Measurements from ENCODE around the gene ZNF644. TPM values are rescaled to one million over a fixed set of nuclear protein-coding genes. Genes with fewer than 3 reads are reported as not detected.

ZNF644 gene
- total and polyA plus RNA-seq, 2 donors: 19.0 to 168 TPM

DNA sequence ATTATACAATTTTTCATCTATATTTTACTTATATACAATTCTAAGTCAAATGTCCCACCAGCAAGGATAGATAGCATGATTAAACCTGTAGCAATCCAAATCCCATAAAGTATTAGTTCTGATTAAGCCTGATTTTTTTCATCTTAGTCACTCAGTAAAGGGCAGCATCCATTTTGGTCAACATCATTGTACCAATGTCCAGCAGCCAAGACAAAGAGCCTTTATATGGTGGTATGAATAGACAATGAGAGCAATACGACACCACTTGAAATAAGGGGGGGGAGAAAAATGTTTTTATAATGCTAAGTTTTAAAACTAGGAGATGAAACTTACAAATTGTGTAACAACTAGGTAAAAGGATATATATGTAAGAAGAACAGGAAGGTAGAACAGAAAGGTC, 7.4 kb downstream of the ZNF644 start:
- WGBS: 80% methylated on average over 1 of the region's 1 CpG
- Histone ChIP-seq H3K4me3 (ENCODE audit: low read depth, low read length) (no peak overlapping the region), H3K27ac (ENCODE audit: low read depth) (no peak overlapping the region), H3K36me3 (ENCODE audit: insufficient read depth) (no peaks in the 10 kb centered on the region), H3K4me1 (ENCODE audit: insufficient read depth) (peaks cover 2% of the 10 kb centered on the region)
- no peak for DNase-seq (ENCODE audit: extremely low spot score)

DNA sequence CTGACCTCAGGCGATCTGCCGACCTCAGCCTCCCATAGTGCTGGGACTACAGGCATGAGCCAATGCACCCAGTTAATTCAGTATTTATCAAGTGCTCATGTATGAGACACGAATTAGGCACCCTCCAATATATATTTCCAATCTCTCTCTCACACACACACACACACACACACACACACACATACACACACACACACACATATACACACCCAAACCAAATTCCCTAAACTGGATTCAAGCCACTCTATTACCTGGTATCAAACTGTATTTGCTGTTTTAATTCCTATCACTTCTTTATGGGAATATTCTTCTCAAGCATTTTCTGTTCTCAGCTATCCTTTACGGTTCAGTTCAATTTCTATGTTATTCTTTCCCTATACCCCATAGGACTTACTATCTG, 8.5 kb downstream of the ZNF644 start:
- Histone ChIP-seq H3K36me3 (ENCODE audit: insufficient read depth) (no peaks in the 10 kb centered on the region), H3K4me3 (ENCODE audit: low read depth, low read length) (no peak overlapping the region), H3K4me1 (ENCODE audit: insufficient read depth) (peaks cover 5% of the 10 kb centered on the region), H3K27ac (ENCODE audit: low read depth) (no peak overlapping the region)
- no peak for DNase-seq (ENCODE audit: extremely low spot score)
- WGBS: 90% methylated on average over 4 of the region's 4 CpGs

DNA sequence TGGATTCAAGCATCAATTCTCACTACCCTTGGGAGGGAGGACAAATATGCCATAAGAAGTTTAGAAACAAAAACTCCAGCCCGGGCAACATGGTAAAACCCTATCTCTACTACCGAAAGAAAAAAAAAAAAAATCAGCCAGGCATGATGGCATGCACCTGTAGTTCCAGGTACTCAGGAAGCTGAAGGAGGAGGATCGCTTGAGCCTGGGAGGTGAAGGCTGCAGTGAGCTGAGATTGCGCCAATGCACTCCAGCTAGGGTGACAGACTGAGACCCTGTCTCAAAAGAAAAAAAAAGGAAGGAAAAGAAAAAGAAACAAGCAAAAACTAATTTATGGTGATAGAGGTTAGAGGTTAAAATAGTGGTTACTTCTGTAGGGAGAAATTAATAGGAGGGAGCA, 9.6 kb downstream of the ZNF644 start:
- Histone ChIP-seq H3K4me1 (ENCODE audit: insufficient read depth) (peaks cover 5% of the 10 kb centered on the region), H3K27ac (ENCODE audit: low read depth) (no peak overlapping the region), H3K4me3 (ENCODE audit: low read depth, low read length) (no peak overlapping the region), H3K36me3 (ENCODE audit: insufficient read depth) (no peaks in the 10 kb centered on the region)
- no peak for DNase-seq (ENCODE audit: extremely low spot score)
- WGBS: 78% methylated on average over 4 of the region's 4 CpGs

DNA sequence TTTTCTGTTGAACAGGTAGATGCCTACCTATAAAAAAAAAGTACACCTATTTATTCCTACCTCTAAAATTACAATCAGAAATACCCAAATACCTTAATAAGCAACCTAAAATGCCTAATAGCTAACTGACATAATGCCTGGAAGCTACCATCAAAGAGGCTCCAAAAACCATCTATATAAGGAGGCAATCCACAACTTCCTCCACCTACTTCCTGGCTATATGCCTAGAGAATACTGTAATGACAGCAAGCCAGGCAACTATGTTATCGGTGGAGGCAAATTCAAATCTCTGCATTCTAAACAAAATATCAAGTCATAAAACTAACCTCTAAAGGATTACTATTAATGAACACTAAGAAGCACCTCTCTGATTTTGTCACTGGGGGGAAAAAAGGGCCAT, 10.1 kb downstream of the ZNF644 start:
- 8% methylated on average over 1 of the region's 1 CpG for WGBS
- DNase-seq (ENCODE audit: extremely low spot score): no peak
- no peaks in the 10 kb centered on the region for H3K36me3 ChIP-seq (ENCODE audit: insufficient read depth)
- H3K27ac ChIP-seq (ENCODE audit: low read depth): peak overlapping the region; percentile 23
- H3K4me3 ChIP-seq (ENCODE audit: low read depth, low read length): no peak overlapping the region
- H3K4me1 ChIP-seq (ENCODE audit: insufficient read depth): peaks cover 5% of the 10 kb centered on the region

DNA sequence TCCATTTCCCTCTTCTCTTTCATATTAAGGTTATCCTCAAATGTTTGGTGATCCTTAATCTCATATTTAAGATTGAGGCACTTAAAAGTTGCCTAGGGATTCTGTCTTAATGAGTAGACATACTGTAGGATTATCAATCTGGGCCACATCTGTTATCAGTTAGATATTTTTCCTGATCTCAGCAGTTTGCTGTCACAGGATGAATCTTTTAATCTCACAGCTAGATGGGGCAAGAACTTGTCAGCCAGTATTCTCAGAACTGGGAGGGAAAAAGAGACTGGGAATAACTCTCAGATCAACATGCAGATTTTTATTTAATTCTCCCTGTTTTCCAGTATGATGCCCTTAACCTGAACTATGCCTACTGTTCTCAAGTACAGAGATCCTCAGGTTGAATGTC, 14.0 kb downstream of the ZNF644 start:
- H3K4me1 ChIP-seq (ENCODE audit: insufficient read depth): peaks cover 5% of the 10 kb centered on the region
- no peak overlapping the region for H3K27ac ChIP-seq (ENCODE audit: low read depth)
- H3K4me3 ChIP-seq (ENCODE audit: low read depth, low read length): no peak overlapping the region
- H3K36me3 ChIP-seq (ENCODE audit: insufficient read depth): no peaks in the 10 kb centered on the region
- no peak for DNase-seq (ENCODE audit: extremely low spot score)

DNA sequence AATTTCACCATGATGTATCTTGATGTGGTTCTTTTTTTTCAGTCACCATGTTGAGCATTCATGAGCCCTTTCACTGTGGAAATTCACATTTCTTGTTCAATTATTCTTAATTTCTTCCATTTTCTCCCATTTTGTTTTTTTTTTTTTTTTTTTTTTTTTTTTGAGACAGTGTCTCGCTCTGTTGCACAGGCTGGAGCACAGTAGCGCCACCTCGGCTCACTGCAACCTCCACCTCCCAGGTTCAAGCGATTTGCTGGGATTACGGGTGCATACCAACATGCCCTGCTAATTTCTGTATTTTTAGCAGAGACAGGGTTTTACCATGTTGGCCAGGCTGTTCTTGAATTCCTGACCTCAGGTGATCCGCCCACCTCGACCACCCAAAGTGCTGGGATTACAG, 14.7 kb downstream of the ZNF644 start:
- DNase-seq (ENCODE audit: extremely low spot score): no peak
- Histone ChIP-seq H3K4me1 (ENCODE audit: insufficient read depth) (peaks cover 5% of the 10 kb centered on the region), H3K4me3 (ENCODE audit: low read depth, low read length) (no peak overlapping the region), H3K27ac (ENCODE audit: low read depth) (no peak overlapping the region), H3K36me3 (ENCODE audit: insufficient read depth) (no peaks in the 10 kb centered on the region)
- 93% methylated on average over 7 of the region's 7 CpGs for WGBS

DNA sequence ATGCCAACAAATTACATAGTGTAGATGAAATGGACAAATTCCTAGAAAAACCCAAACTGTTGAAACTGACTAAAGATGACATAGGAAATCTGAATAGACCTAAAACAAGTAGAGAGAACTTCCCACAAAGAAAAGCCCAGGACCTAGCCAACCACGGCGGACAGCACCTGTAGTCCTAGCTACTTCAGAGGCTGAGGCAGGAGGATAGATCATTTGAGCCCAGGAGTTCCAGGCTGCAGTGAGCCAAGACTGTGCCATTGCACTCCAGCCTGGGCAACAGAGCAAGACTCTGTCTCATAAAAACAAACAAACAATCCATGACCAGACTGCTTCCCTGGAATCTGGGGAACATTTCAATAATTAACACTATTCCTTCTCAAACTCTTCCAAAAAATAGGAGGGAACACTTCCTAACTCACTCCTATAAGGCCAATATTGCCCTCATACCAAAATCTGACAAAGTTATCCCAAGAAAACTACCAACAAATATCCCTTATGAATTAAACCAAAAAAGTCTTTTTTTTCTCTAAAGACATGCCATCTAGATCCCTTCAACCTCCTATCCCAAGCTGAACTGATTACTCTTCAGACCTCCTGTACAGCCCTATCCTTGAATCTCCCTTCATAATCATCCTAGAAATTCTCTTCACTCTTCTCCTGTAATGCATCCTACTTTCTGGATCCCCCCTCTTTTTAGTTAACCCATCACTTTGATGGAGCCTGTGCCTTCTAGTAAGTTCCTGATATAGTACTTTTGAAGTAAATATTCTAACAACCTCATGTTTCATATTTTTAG, 15.5 kb downstream of the ZNF644 start:
- DNase-seq (ENCODE audit: extremely low spot score): no peak
- H3K4me1 ChIP-seq (ENCODE audit: insufficient read depth): peaks cover 3% of the 10 kb centered on the region
- no peaks in the 10 kb centered on the region for H3K36me3 ChIP-seq (ENCODE audit: insufficient read depth)
- no peak overlapping the region for H3K4me3 ChIP-seq (ENCODE audit: low read depth, low read length)
- no peak overlapping the region for H3K27ac ChIP-seq (ENCODE audit: low read depth)
- WGBS: 97% methylated on average over 2 of the region's 2 CpGs

DNA sequence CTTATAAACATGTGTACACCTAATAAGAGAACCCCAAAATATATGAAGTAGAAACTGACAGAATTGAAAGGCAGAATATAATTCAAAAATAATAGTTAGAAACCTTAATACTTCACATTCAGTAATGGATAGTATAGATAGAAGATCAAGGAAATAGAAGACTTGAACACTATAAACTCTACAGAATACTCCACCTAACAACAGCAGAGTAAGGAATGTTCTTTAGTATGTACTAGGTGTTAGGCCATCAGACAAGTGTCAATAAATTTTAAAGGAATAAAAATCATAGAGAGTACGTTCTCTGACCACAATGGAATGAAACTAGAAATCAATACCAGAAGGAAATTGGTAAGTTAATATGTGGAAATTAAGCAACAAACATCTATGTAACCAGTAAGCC, 16.6 kb downstream of the ZNF644 start:
- Histone ChIP-seq H3K36me3 (ENCODE audit: insufficient read depth) (no peaks in the 10 kb centered on the region), H3K4me1 (ENCODE audit: insufficient read depth) (peaks cover 3% of the 10 kb centered on the region), H3K4me3 (ENCODE audit: low read depth, low read length) (no peak overlapping the region), H3K27ac (ENCODE audit: low read depth) (no peak overlapping the region)
- 85% methylated on average over 1 of the region's 1 CpG for WGBS
- DNase-seq (ENCODE audit: extremely low spot score): no peak

DNA sequence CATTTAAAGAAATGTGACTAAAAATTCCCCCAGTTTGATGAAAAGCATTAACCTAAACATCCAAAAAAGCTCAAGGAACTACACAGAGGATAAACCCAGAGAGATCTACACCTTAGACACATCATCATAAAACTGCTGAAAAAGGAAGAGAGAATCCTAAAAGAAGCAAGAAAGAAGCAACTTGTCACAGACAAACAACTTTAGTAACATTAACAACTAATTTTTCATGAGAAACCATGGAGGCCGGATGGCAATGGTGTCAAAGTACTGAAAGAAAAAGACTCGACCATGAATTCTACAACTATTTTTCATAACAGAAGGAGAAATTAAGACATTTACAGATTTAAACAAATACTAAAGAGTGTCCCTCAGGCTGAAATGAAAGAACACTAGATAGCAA, 17.7 kb downstream of the ZNF644 start:
- Histone ChIP-seq H3K36me3 (ENCODE audit: insufficient read depth) (no peaks in the 10 kb centered on the region), H3K27ac (ENCODE audit: low read depth) (no peak overlapping the region), H3K4me1 (ENCODE audit: insufficient read depth) (peaks cover 3% of the 10 kb centered on the region), H3K4me3 (ENCODE audit: low read depth, low read length) (no peak overlapping the region)
- WGBS: 92% methylated on average over 2 of the region's 2 CpGs
- no peak for DNase-seq (ENCODE audit: extremely low spot score)

DNA sequence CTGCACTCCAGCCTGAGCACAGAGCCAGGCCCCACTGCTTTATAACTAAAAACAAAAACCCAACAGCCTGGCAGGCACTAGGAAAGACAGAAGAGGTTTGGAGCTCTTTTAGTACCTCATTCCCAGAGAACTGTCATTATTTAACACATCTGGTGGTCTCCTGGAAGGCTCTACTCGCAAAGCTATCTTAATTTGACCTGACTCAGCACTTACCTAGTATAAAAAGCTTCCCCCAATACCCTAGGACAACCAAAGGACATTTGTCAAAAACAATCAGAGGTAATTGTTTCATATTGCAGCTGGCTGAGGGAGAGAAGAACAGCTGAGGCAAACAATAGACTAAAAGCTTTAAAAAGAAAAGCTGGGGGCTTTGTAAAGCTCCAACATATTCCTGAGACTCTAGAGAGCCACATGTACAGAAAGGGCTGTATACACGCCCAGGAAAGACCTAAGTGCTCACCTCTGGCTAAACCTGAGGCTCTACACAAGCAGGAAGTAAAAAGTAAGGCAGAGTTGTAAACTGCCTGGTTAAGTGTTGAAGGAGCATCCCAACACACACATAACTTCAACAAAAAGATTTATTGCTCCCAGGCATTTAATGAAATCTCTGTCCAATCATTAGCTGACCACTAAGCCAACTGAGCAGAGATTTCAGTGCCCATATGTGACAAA, 25.0 kb downstream of the ZNF644 start:
- WGBS: 95% methylated on average over 2 of the region's 2 CpGs
- Histone ChIP-seq H3K4me3 (ENCODE audit: low read depth, low read length) (no peak overlapping the region), H3K27ac (ENCODE audit: low read depth) (no peak overlapping the region), H3K4me1 (ENCODE audit: insufficient read depth) (no peaks in the 10 kb centered on the region), H3K36me3 (ENCODE audit: insufficient read depth) (no peaks in the 10 kb centered on the region)
- no peak for DNase-seq (ENCODE audit: extremely low spot score)

DNA sequence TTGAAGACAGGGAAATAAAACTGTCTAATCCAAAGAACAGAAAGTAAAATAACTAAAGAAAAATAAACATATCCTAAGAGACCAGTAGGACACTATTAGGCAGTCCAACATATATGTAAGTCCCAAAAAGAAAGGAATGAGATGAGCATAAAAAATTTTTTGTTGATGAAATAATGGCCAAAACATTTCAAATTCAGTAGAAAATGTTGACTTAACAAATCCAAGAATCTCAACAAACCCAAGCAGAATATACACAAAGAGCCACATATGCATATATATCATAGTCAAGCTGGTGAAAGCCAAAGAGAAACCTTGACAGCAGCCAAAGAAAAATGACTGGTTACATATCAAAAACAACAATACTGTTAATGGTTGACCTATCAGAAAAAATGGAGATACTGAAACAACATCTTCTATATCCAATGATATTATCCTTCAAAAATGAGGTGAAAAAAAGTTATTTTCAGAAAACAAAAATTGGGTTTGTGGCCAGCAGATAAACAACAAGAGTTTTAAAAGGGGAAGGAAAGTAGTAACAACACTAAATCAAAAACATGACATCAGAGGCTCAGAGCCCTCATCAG, 26.4 kb downstream of the ZNF644 start:
- no peak overlapping the region for H3K27ac ChIP-seq (ENCODE audit: low read depth)
- no peak overlapping the region for H3K4me3 ChIP-seq (ENCODE audit: low read depth, low read length)
- no peak for DNase-seq (ENCODE audit: extremely low spot score)
- no peaks in the 10 kb centered on the region for H3K36me3 ChIP-seq (ENCODE audit: insufficient read depth)
- no peaks in the 10 kb centered on the region for H3K4me1 ChIP-seq (ENCODE audit: insufficient read depth)

DNA sequence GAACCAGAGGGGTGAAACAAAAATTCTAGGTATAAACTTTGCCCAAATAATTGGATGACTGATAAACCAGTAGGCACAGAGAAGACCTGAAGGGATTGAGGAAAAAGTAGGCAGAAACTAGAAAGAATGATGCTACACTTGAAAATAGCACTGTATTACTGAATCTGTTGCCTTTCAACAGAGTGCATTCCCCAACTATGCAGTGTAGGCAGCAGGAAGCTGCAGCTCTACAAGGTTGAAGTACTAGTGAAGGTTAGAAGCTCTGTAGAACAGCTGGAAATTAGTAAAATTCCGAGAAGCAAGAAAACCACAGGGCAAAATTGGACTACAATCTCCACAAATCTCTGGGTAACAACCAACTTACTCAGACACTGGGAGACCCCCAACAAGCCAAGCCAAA, 27.4 kb downstream of the ZNF644 start:
- Histone ChIP-seq H3K4me3 (ENCODE audit: low read depth, low read length) (no peak overlapping the region), H3K4me1 (ENCODE audit: insufficient read depth) (no peaks in the 10 kb centered on the region), H3K36me3 (ENCODE audit: insufficient read depth) (no peaks in the 10 kb centered on the region), H3K27ac (ENCODE audit: low read depth) (no peak overlapping the region)
- WGBS: 95% methylated on average over 1 of the region's 1 CpG
- no peak for DNase-seq (ENCODE audit: extremely low spot score)

DNA sequence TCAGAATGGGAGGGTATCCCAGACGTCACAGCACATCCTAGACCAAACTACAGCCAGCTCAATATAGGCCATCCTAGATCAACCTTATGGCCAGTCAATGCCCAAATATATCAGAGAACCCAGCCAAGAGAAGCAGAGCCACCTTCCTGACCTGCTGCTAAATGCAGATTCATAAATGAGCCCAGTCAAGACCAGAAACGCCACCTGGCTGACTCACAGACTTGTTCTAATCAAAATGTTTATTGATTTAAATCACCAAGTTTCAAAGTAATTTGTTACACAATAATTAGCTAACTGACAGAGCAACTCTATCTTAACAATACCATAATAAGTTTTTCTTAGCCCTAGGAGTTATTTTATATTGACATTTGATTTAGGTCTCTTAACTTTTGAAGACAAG, 28.6 kb downstream of the ZNF644 start:
- no peaks in the 10 kb centered on the region for H3K4me1 ChIP-seq (ENCODE audit: insufficient read depth)
- DNase-seq (ENCODE audit: extremely low spot score): no peak
- H3K27ac ChIP-seq (ENCODE audit: low read depth): no peak overlapping the region
- no peak overlapping the region for H3K4me3 ChIP-seq (ENCODE audit: low read depth, low read length)
- no peaks in the 10 kb centered on the region for H3K36me3 ChIP-seq (ENCODE audit: insufficient read depth)
- 77% methylated on average over 2 of the region's 2 CpGs for whole genome bisulfite sequencing

DNA sequence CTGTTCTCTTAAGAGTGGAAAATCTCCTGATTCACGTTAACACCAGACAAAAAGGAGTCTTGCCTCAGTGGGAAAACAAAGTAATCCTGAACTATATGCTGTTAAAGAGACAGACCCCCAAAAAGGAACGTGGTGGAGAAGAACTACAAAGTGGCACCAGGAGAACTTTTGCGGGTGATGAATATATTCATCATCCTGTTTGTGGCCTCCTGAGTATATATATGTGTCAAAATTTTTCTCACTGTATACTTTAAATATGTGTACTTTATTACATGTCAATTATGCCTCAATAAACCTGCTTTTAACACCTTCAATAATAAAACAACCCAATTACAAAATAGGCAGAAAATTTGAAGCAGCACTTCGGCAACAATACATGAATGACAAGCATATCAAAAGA, 31.1 kb downstream of the ZNF644 start:
- H3K4me3 ChIP-seq (ENCODE audit: low read depth, low read length): no peak overlapping the region
- no peak for DNase-seq (ENCODE audit: extremely low spot score)
- no peaks in the 10 kb centered on the region for H3K36me3 ChIP-seq (ENCODE audit: insufficient read depth)
- 95% methylated on average over 4 of the region's 4 CpGs for WGBS
- H3K4me1 ChIP-seq (ENCODE audit: insufficient read depth): no peaks in the 10 kb centered on the region
- H3K27ac ChIP-seq (ENCODE audit: low read depth): no peak overlapping the region

All from urinary bladder (tissue), 4 donors.